ENCODE measurements around the gene ATP9A. TPM values are rescaled to one million over a fixed set of nuclear protein-coding genes. Genes with fewer than 3 reads are reported as not detected.

ATP9A gene
- total RNA-seq, 4 donors from 2014 or later = 52.5 to 72.8 (median 61.7) TPM

DNA sequence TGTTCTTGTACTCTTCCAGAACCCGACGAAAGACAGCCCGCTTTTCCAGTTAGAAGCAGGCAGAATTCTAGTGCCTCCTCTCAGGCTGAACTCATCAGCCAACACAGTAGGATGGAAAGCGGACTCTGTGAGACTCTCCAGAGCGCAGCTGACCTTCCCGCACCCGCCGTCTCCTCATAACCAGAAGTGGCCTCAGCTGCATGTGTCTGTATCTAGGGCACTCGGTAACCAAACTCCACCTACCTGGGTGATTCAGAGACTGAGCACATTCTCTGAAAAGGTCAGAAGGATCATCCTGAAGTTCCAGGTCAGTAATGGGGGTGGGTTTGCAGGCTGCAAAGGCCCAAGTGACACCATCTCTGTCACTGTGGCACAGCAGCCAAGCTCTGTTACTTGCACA is 158.9 kb downstream of the ATP9A start:
- intact Hi-C loops (cut with DNase I) = no loop called here
- WGBS, 2 donors = 90 to 91% methylated on average over 9 of the region's 9 CpGs

DNA sequence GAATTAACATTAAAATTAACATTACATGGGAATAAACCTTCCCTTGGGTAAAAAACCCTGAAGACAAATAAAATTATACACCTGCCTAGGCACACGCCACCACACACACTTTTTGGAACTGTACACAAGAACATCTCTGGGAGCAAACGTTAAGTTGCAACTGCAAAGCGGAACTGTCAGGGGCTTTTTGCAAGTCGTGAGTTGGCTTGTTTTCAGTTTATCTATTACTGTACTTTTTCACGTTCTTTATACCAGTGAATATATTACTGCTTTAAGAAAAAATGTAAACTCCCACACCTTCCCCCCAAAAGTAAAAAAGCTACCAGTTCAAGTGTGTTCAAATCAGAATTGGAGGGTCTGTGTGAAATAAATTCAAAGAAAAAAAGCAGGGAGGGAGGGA is 160.1 kb downstream of the ATP9A start:
- Histone ChIP-seq H3K4me1 (no peaks in the 10 kb centered on the region), H3K4me3 (replicated peaks in 1 of 3) (no peak overlapping the region), H3K36me3 (peaks cover 15 to 23% of the 10 kb centered on the region in 2 donors), H3K27ac (no peak overlapping the region), H3K27me3 (no peaks in the 10 kb centered on the region), H3K9me3 (no peaks in the 10 kb centered on the region)
- 77 to 91% methylated on average over 5 of the region's 5 CpGs for whole genome bisulfite sequencing, 2 donors
- no peak for DNase-seq
- TF ChIP-seq POLR2A (IDR thresholded peaks at IDR 0.05) = no peak
- TF ChIP-seq, protein P1, sequence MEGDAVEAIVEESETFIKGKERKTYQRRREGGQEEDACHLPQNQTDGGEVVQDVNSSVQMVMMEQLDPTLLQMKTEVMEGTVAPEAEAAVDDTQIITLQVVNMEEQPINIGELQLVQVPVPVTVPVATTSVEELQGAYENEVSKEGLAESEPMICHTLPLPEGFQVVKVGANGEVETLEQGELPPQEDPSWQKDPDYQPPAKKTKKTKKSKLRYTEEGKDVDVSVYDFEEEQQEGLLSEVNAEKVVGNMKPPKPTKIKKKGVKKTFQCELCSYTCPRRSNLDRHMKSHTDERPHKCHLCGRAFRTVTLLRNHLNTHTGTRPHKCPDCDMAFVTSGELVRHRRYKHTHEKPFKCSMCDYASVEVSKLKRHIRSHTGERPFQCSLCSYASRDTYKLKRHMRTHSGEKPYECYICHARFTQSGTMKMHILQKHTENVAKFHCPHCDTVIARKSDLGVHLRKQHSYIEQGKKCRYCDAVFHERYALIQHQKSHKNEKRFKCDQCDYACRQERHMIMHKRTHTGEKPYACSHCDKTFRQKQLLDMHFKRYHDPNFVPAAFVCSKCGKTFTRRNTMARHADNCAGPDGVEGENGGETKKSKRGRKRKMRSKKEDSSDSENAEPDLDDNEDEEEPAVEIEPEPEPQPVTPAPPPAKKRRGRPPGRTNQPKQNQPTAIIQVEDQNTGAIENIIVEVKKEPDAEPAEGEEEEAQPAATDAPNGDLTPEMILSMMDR (IDR thresholded peaks at IDR 0.05) = no peak
- intact Hi-C loops (cut with DNase I) = no loop called here

More for the DNA sequence above, 158.9 kb downstream of the ATP9A start:
- Histone ChIP-seq H3K27me3 (no peaks in the 10 kb centered on the region), H3K27ac (no peak overlapping the region), H3K36me3 (peaks cover 18% of the 10 kb centered on the region in 2 donors), H3K9me3 (no peaks in the 10 kb centered on the region), H3K4me3 (replicated peaks in 1 of 3) (no peak overlapping the region), H3K4me1 (no peaks in the 10 kb centered on the region)
- TF ChIP-seq, protein P1 (IDR thresholded peaks at IDR 0.05) = no peak
- no peak for DNase-seq

DNA sequence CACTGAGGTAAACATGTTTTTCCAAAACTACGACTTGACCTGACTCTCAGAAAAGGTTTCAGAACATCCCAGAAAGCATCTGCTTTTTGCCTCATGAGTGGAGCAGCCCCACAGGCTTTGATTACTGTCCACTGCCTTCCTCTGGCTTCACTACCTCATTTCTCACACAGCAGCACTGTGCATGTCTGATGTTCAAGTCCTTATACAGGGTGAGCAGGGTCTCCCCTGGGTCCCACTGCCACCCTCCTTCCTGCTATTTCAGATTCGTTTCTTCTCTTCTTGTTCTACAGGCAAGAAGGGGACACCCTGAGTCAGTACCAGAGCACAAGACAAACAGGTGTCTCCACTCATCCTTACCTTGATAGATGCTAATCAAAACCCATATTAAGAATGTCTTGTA is 161.0 kb downstream of the ATP9A start:
- intact Hi-C loops (cut with DNase I) = no loop called here
- TF ChIP-seq, protein P1 (IDR thresholded peaks at IDR 0.05) = no peak
- TF ChIP-seq POLR2A (IDR thresholded peaks at IDR 0.05) = no peak
- H3K4me1 ChIP-seq = no peaks in the 10 kb centered on the region
- DNase-seq = no peak
- H3K27ac ChIP-seq = no peak overlapping the region
- no peaks in the 10 kb centered on the region for H3K27me3 ChIP-seq
- H3K4me3 ChIP-seq (replicated peaks in 1 of 3) = no peak overlapping the region
- H3K36me3 ChIP-seq = peaks cover 11 to 23% of the 10 kb centered on the region in 2 donors
- H3K9me3 ChIP-seq = no peaks in the 10 kb centered on the region
- 79 to 89% methylated on average over 2 of the region's 2 CpGs for WGBS, 2 donors

DNA sequence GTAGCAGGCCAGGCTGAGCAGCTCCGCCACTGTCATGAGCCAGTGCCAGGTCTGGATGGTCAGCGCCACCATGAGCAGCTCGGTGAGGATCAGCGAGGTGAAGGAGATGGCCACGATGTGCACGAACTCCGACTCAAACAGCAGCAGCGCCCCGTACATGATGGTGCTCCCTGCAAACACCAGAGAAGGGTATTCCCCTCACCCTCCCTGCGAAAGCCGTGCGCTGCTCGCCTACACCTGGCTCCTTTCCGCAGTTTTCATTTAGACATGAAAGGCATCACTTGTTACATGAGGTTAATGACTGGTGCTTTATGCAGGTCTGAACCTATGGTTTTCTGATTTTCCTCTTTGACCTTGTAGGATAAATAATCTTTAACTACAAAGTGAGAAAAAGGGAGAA is 163.3 kb downstream of the ATP9A start:
- TF ChIP-seq POLR2A (IDR thresholded peaks at IDR 0.05) = no peak
- TF ChIP-seq, protein P1 (IDR thresholded peaks at IDR 0.05) = no peak
- Histone ChIP-seq H3K27ac (no peak overlapping the region), H3K9me3 (no peaks in the 10 kb centered on the region), H3K36me3 (peaks cover 11 to 26% of the 10 kb centered on the region in 2 donors), H3K4me1 (no peaks in the 10 kb centered on the region), H3K27me3 (no peaks in the 10 kb centered on the region), H3K4me3 (replicated peaks in 1 of 3) (no peak overlapping the region)
- DNase-seq = no peak
- WGBS, 2 donors = 95 to 96% methylated on average over 14 of the region's 14 CpGs
- intact Hi-C loops (cut with DNase I) = no loop called here

DNA sequence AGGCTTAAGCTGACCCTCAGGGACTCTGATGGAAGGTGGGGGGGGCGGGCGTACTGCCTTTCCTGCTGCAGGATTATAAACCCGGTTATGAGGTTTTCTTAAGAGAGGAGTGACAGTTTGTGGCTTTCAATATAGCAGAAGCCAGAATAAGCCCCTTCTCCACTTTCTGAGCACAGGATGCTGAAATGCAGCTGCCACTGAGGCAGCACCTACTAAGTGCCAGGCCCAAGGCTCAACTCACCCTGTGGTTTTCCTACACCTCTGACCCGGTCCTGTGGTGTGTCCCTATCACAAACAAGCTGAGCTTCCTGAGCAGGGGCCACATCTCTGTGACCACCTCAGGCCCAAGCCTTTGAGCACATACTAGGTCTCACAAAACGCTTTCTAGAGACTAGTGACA is 166.1 kb downstream of the ATP9A start:
- Histone ChIP-seq H3K27me3 (no peaks in the 10 kb centered on the region), H3K9me3 (no peaks in the 10 kb centered on the region), H3K27ac (no peak overlapping the region), H3K36me3 (peaks cover 11 to 20% of the 10 kb centered on the region in 2 donors), H3K4me3 (replicated peaks in 1 of 3) (no peak overlapping the region), H3K4me1 (no peaks in the 10 kb centered on the region)
- TF ChIP-seq, protein P1 (IDR thresholded peaks at IDR 0.05) = no peak
- no peak for DNase-seq
- WGBS, 2 donors = 98 to 99% methylated on average over 5 of the region's 5 CpGs
- intact Hi-C loops (cut with DNase I) = no loop called here
